AG04450 (cell line): ENCODE data around the gene CST11. TPM values are rescaled to one million over a fixed set of nuclear protein-coding genes. Genes with fewer than 3 reads are reported as not detected.

Experiments used
- CTCF ChIA-PET: fragments of 300-600, 350-600 bp; formaldehyde crosslinking; extraction: SDS; loops from one replicate; lab custom pipeline; 2022; ENCODE audit warnings: antibody characterized with exemption, inconsistent platforms; lab: Charles Lee
- POLR2A ChIA-PET: fragments of 350-600 bp; formaldehyde crosslinking; extraction: SDS; loops from one replicate; lab custom pipeline; 2021; ENCODE audit warnings: antibody characterized with exemption, inconsistent platforms; lab: Yijun Ruan, JAX
- DNase-seq: peaks from one replicate; pipeline ENCODE4 v3.0.0-alpha.2; 2011; ENCODE audit warnings: low read depth, low spot score
- H3K27ac ChIP-seq: one replicate; pipeline ENCODE4 v1.5.1; 2012; ENCODE audit warnings: low read depth, low read length, control low read depth
- H3K27me3 ChIP-seq: one replicate; pipeline ENCODE4 v1.6.0; 2012; ENCODE audit warnings: low read length; ENCODE audit not compliant: control insufficient read depth, insufficient read depth
- H3K4me3 ChIP-seq: 2 replicates; pipeline ENCODE4 v1.5.1; 2011; ENCODE audit warnings: mild to moderate bottlenecking, low read depth, low read length, control low read depth
- H3K9me3 ChIP-seq: 2 replicates; pipeline ENCODE4 v1.5.1; 2012; ENCODE audit warnings: low read length; ENCODE audit not compliant: control insufficient read depth, insufficient read depth
- polyA plus RNA-seq: library from polyadenylated mRNA; depleted of rRNA; stranded (reverse); fragments of >200 nt; gene quantifications from 2 replicates; pipeline ENCODE4 v1.2.3, GENCODE V29; 2011; rRNA removed
- small RNA-seq: library from RNA; depleted of rRNA; stranded (forward); fragments of <200 nt; gene quantifications from one replicate; pipeline ENCODE3, GENCODE V24; 2012; ENCODE audit warnings: low read depth; ENCODE audit not compliant: insufficient read length
- TF ChIP-seq, protein P1 (sequence below): IDR thresholded peaks from 2 replicates; pipeline ENCODE4 v1.5.1; 2011; ENCODE audit warnings: low read depth, low read length, control low read depth, inconsistent platforms

CST11 gene
- polyA plus RNA-seq, 1 experiment, result not detected

DNA sequence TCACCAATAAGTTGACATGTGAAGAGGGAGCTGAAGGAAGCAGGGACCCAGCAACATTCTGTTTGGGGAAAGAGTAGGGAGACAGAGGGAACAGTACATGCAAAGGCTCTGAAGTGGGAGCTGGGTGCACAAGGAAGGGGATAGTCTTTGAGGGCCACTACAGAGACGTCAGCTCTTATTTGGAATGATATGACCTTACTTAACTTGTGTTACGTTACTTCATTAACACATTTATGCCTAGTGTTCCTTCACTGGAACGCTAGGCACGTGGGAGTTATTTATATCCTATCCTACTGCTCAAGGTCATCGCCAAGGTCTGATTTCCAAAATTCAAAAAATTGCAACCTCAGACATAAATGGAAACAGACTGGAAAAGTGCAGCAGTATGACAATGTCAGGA lies 51.6 kb downstream of the CST11 start:
- ChIA-PET CTCF (interaction anchor here (1.1 to 1.6 kb wide), 4 partner anchors 18 to 206 kb away, joined by 3 to 4 read pairs (median 3); partner anchors contain the start of gene NAPB), POLR2A (no interaction called here)
- no peaks in the 10 kb centered on the region for H3K9me3 ChIP-seq
- no peak overlapping the region for H3K4me3 ChIP-seq
- H3K27ac ChIP-seq, result no peak overlapping the region
- TF ChIP-seq, protein P1, sequence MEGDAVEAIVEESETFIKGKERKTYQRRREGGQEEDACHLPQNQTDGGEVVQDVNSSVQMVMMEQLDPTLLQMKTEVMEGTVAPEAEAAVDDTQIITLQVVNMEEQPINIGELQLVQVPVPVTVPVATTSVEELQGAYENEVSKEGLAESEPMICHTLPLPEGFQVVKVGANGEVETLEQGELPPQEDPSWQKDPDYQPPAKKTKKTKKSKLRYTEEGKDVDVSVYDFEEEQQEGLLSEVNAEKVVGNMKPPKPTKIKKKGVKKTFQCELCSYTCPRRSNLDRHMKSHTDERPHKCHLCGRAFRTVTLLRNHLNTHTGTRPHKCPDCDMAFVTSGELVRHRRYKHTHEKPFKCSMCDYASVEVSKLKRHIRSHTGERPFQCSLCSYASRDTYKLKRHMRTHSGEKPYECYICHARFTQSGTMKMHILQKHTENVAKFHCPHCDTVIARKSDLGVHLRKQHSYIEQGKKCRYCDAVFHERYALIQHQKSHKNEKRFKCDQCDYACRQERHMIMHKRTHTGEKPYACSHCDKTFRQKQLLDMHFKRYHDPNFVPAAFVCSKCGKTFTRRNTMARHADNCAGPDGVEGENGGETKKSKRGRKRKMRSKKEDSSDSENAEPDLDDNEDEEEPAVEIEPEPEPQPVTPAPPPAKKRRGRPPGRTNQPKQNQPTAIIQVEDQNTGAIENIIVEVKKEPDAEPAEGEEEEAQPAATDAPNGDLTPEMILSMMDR, result no peak
- DNase-seq, result no peak
- no peaks in the 10 kb centered on the region for H3K27me3 ChIP-seq

Small RNA genes lying within 50 kb of the gene (small RNA-seq; reads per million reads assigned to genes)
- not detected for gene RF00019

Other genes with a start within 250 kb of the CST11 start
- gene NXT1, start 102.1 kb downstream of the CST11 start, polyA plus RNA-seq, result 17.9 and 19.5 TPM in 2 replicates
- 14.3 and 17.2 TPM in 2 replicates for gene GZF1, start 90.7 kb downstream of the CST11 start, polyA plus RNA-seq
- 4.8 and 6.4 TPM in 2 replicates for gene NAPB, start 31.4 kb downstream of the CST11 start, polyA plus RNA-seq
- not detected in 2 replicates for gene CSTL1, start 13.2 kb downstream of the CST11 start, polyA plus RNA-seq
- not detected in 2 replicates for gene CST8, start 38.2 kb upstream of the CST11 start, polyA plus RNA-seq
- not detected in 2 replicates for gene CST9L, start 115.6 kb upstream of the CST11 start, polyA plus RNA-seq
- not detected in 2 replicates for gene CST9, start 153.0 kb upstream of the CST11 start, polyA plus RNA-seq
- gene CST3, start 185.1 kb upstream of the CST11 start, polyA plus RNA-seq, result 166 and 273 TPM in 2 replicates
- gene CST4, start 236.2 kb upstream of the CST11 start, polyA plus RNA-seq, result not detected in 2 replicates